ENCODE measurements around the gene HOXB5.

Gene HOXB5

GRCh38 chr17:48588074-48588415, 5.5 kb downstream of the HOXB5 start:
- DNase-seq = no peak

GRCh38 chr17:48587276-48588073, 6.1 kb downstream of the HOXB5 start:
- DNase-seq = no peak

GRCh38 chr17:48586355-48587258, 7.0 kb downstream of the HOXB5 start:
- no peak for DNase-seq

- no peak for DNase-seq
Observed at GRCh38 chr17:48584223-48584741, 9.3 kb downstream of the HOXB5 start.

GRCh38 chr17:48583708-48584222, 9.8 kb downstream of the HOXB5 start:
- DNase-seq = no peak

GRCh38 chr17:48582750-48583069, 10.9 kb downstream of the HOXB5 start:
- DNase-seq = no peak

- DNase-seq = no peak
Observed at GRCh38 chr17:48579760-48580554, 13.6 kb downstream of the HOXB5 start.

- no peak for DNase-seq
Observed at GRCh38 chr17:48579471-48579759, 14.2 kb downstream of the HOXB5 start.

GRCh38 chr17:48578616-48579470, 14.7 kb downstream of the HOXB5 start:
- no peak for DNase-seq

GRCh38 chr17:48577946-48578615, 15.5 kb downstream of the HOXB5 start, which contains the start of gene HOXB4:
TSS of gene HOXB4 (minus strand) at chr17:48578350. CDS start at chr17:48578319, 31 bp downstream.
- peak; percentile 54 for DNase-seq

GRCh38 chr17:48577330-48577945, 16.1 kb downstream of the HOXB5 start:
- no peak for DNase-seq

GRCh38 chr17:48576479-48577309, 16.9 kb downstream of the HOXB5 start:
- no peak for DNase-seq

GRCh38 chr17:48575673-48576478, 17.7 kb downstream of the HOXB5 start:
- DNase-seq = no peak

GRCh38 chr17:48575066-48575582, 18.5 kb downstream of the HOXB5 start:
- no peak for DNase-seq

GRCh38 chr17:48574505-48575065, 19.0 kb downstream of the HOXB5 start:
- DNase-seq = no peak

- no peak for DNase-seq
Observed at GRCh38 chr17:48571826-48572417, 21.7 kb downstream of the HOXB5 start.

GRCh38 chr17:48571024-48571818, 22.4 kb downstream of the HOXB5 start:
- DNase-seq = no peak

Data from activated gamma-delta T cell treated with Interleukin-2 at 50 U/mL for 16 hours (primary cell).